Activated CD4-positive, alpha-beta T cell treated with anti-CD3 and anti-CD28 coated beads for 36 hours (primary cell): Measurements from ENCODE around the gene NEDD9. TPM values are rescaled to one million over a fixed set of nuclear protein-coding genes. Genes with fewer than 3 reads are reported as not detected.
A peak's percentile ranks its signal among the peaks of the same experiment; 100 is the strongest.

Experiments used
- ATAC-seq: fragments of 200-7000 bp; cut with Tn5 transposase; one replicate; pipeline ENCODE4 v1.10.0; 2021; ENCODE audit warnings: mild to moderate bottlenecking, moderate library complexity
- CTCF ChIA-PET: fragments of 350-600 bp; sonication (Branson Sonifier 250); formaldehyde crosslinking; loops from one replicate; lab custom pipeline; 2021; ENCODE audit warnings: antibody characterized with exemption; lab: Charles Lee
- POLR2A ChIA-PET: fragments of 350-600 bp; sonication (Branson Sonifier 250); formaldehyde crosslinking; loops from one replicate; lab custom pipeline; 2021; ENCODE audit warnings: antibody characterized with exemption, inconsistent platforms; lab: Charles Lee
- DNase-seq: peaks from one replicate; pipeline ENCODE4 v3.0.0-alpha.2; 2020
- H3K27ac Mint-ChIP-seq: one replicate; pipeline ENCODE4 v1.8.0; 2021; ENCODE audit warnings: mixed read lengths
- H3K27me3 Mint-ChIP-seq: one replicate; pipeline ENCODE4 v1.8.0; 2021; ENCODE audit warnings: mixed read lengths
- H3K36me3 Mint-ChIP-seq: one replicate; pipeline ENCODE4 v1.8.0; 2021; ENCODE audit warnings: low read depth, mixed read lengths
- H3K4me1 Mint-ChIP-seq: one replicate; pipeline ENCODE4 v1.8.0; 2021; ENCODE audit warnings: mixed read lengths
- H3K4me3 Mint-ChIP-seq: one replicate; pipeline ENCODE4 v1.8.0; 2021; ENCODE audit warnings: mild to moderate bottlenecking, moderate library complexity, mixed read lengths
- H3K9me3 Mint-ChIP-seq: one replicate; pipeline ENCODE4 v1.8.0; 2021; ENCODE audit warnings: low read depth, mixed read lengths
- intact Hi-C, 2 experiments: fragments of 100-400 bp; cut with DNase I in 1 of 2; cut with micrococcal nuclease in 1 of 2; formaldehyde crosslinking; loops; one replicate each; pipeline versions ENCODE4 v1.14.2 to v1.15.1; 2022 to 2024; cut with DNase I, micrococcal nuclease
- total RNA-seq, 2 experiments: library from RNA; stranded (reverse); gene quantifications; one replicate each; pipeline ENCODE4 v1.2.3, GENCODE V29; 2021

The NEDD9 gene
- total RNA-seq, 2 experiments from 2014 or later: 23.6 to 27.3 TPM

DNA sequence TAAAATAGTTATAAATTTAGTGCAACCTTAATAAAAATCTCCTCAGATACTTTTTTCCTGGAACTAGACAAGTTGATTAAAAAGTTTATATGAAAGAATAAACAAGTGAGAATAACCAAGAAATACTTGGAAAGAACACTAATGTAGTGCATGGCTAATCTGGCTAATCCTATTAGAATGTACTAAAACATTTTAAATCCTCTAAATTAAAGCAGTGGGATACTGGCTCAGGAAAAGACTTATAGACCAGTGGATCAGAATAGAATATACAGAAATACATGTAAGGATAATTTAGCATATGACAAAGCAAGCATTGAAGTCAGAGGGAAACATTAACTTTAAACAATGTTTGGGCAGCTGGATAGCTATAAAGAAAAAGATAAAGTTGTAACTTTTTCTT is 79.9 kb downstream of the NEDD9 start:
- H3K4me1 Mint-ChIP-seq: peaks cover 8% of the 10 kb centered on the region
- intact Hi-C loops: loop anchor here in 1 of 2 experiments (5.0 kb wide), 1 partner anchor 200 kb away; no protein-coding TSS in a partner anchor
- CTCF ChIA-PET: interaction anchor here (1.0 to 2.4 kb wide), 2 partner anchors 307 to 344 kb away, joined by 3 to 14 read pairs; no protein-coding TSS in a partner anchor
- no peaks in the 10 kb centered on the region for H3K36me3 Mint-ChIP-seq
- peaks cover 11% of the 10 kb centered on the region for H3K27me3 Mint-ChIP-seq
- no peak overlapping the region for H3K4me3 Mint-ChIP-seq
- H3K27ac Mint-ChIP-seq: no peak overlapping the region
- no peaks in the 10 kb centered on the region for H3K9me3 Mint-ChIP-seq
- POLR2A ChIA-PET: no interaction called here
- no peak for ATAC-seq
- DNase-seq: no peak

DNA sequence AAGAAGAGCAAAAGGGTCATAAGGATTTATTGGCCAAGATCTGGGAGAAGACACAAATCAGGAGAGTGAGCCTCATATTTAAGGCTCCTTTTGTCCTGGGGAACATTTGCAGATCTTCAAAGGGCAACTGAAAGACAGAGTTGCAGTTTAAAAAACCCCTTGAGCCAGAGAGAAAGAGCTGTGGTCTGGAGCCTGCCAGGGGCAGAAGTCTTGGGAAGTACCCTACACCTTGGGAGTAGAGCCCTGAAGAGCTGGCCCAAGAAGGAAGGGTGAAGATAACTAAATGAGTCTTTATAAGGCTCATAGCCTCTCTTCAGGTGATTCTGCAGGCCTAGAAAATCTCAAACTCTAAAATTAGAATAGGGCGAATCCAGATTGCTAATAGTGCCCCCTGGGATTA is 81.0 kb downstream of the NEDD9 start:
- no peaks in the 10 kb centered on the region for H3K9me3 Mint-ChIP-seq
- CTCF ChIA-PET: interaction anchor here (1.3 to 2.4 kb wide), 2 partner anchors 203 to 345 kb away, joined by 3 to 14 read pairs; no protein-coding TSS in a partner anchor
- no peak for DNase-seq
- no peak overlapping the region for H3K27ac Mint-ChIP-seq
- H3K4me3 Mint-ChIP-seq: no peak overlapping the region
- POLR2A ChIA-PET: no interaction called here
- H3K36me3 Mint-ChIP-seq: no peaks in the 10 kb centered on the region
- intact Hi-C loops: loop anchor here in 1 of 2 experiments (5.0 kb wide), 1 partner anchor 199 kb away; no protein-coding TSS in a partner anchor
- peaks cover 11% of the 10 kb centered on the region for H3K27me3 Mint-ChIP-seq
- no peak for ATAC-seq
- peaks cover 8% of the 10 kb centered on the region for H3K4me1 Mint-ChIP-seq

DNA sequence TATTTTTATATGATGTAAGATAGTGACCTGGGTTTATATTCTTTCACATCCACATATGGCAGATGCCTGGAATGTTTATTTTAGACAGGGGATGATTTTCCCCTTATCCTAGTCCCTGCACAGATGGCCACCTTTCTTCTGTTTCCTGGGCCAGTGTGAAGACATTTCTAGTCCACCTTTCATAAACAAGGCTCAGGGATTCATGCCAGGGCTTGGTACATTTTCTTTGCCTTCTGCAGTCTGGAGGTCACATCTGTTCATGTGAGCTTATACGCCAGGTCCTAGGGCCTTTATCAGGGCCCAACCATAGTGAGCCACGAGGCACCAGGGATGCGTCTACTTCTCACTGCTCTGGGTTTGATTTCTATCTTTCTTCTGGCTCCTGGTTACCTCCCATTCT is 82.9 kb downstream of the NEDD9 start:
- Mint-ChIP-seq H3K4me1 (peaks cover 8% of the 10 kb centered on the region), H3K27ac (no peak overlapping the region), H3K4me3 (no peak overlapping the region), H3K36me3 (no peaks in the 10 kb centered on the region), H3K27me3 (peaks cover 3% of the 10 kb centered on the region), H3K9me3 (no peaks in the 10 kb centered on the region)
- DNase-seq: no peak
- ChIA-PET POLR2A (no interaction called here), CTCF (interaction anchor here (1.5 to 1.6 kb wide), 2 partner anchors 13 to 347 kb away, joined by 4 to 9 read pairs; no protein-coding TSS in a partner anchor)
- intact Hi-C loops: no loop called here
- ATAC-seq: no peak

DNA sequence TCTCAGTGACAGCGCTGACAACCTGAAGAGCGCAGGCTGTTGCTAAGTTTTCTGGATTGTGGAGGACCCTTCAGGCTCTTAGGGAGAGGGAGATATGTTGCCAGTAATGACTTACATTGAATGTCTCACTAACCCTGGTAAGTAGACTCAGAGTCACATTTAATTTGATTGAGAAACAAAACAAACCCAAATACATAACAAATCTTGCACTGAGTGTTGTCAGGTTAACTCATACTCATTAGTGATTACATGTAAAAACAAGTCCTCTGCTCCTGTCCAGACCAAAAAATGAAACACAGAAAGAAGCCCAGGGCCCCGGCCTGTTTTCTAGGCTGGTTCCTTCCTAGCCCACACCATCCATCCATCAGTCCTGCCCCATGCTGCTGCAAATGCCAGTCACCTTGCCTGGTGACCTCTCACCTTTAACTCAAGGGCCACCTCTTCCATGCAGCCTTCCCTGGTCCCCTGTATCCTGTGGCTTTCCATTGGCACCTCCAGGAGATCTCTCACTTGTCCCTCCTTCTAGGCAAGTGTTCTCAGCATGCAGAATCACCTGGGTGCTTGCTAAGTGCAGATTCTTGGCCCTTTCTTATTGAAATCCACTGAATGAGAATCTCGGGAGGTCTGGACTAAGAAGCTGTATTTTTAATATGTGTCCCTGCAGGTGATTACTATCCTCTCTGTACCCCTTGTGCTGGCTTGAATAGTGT is 86.2 kb downstream of the NEDD9 start:
- POLR2A ChIA-PET: no interaction called here
- H3K9me3 Mint-ChIP-seq: no peaks in the 10 kb centered on the region
- H3K36me3 Mint-ChIP-seq: no peaks in the 10 kb centered on the region
- ATAC-seq (no peak), DNase-seq (no peak)
- H3K4me3 Mint-ChIP-seq: no peak overlapping the region
- intact Hi-C loops: no loop called here
- H3K27ac Mint-ChIP-seq: peak overlapping the region; percentile 28
- no peaks in the 10 kb centered on the region for H3K4me1 Mint-ChIP-seq
- CTCF ChIA-PET: interaction anchor here (0.7 to 1.0 kb wide), 2 partner anchors 106 to 350 kb away, joined by 3 to 5 read pairs; no protein-coding TSS in a partner anchor
- no peaks in the 10 kb centered on the region for H3K27me3 Mint-ChIP-seq

DNA sequence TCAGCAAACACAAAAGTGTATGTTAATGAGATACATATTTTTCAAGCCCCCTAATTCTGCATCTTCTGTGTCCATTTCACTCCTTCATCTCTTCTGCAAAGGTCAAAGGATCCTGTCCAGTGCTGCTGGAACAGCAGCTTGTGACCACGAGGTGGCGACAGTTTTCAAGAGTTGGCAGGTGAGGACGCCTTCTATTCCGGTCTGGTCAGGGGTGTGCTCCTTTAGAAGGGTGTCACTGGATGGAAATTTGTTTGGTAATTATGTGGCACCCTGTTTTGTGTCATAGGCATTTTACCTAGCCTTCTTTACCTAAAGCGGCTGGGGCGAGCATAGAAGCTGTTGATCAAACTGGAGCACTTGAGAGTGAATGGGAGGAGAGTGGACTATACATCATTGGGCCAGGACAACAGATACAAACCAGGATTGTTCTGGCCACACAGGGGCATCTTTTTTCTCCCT is 88.0 kb downstream of the NEDD9 start:
- Mint-ChIP-seq H3K36me3 (no peaks in the 10 kb centered on the region), H3K4me3 (no peak overlapping the region), H3K9me3 (no peaks in the 10 kb centered on the region), H3K4me1 (peaks cover 7% of the 10 kb centered on the region), H3K27me3 (no peaks in the 10 kb centered on the region), H3K27ac (no peak overlapping the region)
- CTCF ChIA-PET: interaction anchor here (0.5 to 3.6 kb wide), 13 partner anchors 9 to 433 kb away, joined by 3 to 59 read pairs (median 4); partner anchors contain the start of gene NEDD9
- intact Hi-C loops: loop anchor here (1.0 to 5.0 kb wide), 5 partner anchors 28 to 431 kb away; partner anchors contain the start of gene SMIM13 (in 1 of the 2)
- peak; percentile 94 for ATAC-seq
- peak; percentile 89 for DNase-seq
- POLR2A ChIA-PET: no interaction called here

DNA sequence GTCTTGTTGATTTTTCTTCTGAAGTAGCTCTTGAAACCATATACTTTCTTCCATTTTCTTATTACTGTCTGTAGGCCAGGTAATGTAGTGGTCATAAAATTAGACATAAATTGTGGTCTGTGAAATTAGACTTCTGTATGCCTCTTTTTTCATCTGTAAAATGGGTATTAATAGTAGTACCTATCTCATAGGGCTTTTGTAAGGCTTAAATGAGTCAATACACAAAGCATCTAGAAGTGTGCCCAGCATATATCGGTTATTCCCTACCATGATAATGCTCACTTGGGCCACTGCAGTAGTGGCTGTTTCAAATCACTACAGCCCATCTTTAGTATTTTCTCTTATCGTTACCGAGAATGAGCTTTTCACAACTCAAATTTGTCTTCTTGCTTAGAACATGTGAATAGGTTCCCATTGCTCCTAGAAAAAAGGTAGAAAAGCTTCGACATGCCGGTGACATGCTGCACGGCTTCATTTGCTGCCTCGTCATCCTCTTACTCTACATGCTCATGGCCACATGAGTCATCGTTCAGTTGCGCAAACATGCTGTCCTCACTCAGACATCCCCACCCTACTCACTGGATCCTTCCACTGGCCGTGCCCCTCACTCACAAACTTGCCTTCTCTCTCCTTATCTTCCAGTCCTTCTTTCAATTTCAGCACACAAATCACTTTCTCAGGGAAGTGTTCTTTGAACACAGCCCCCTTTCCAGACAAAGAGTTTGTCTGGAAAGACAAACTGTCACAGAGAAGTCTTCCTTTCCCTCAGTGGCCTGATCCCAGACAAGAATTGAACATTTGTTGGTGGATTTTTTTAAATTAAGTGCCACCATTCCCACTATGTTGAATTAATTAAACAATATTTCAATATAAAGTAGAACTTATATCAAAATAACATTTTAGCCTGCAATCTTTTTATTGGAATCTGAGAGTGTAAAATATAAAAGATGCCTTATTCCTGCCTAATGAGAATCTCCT is 88.8 kb downstream of the NEDD9 start:
- intact Hi-C loops: loop anchor here (1.0 to 5.0 kb wide), 5 partner anchors 29 to 432 kb away; partner anchors contain the start of gene SMIM13 (in 1 of the 2)
- Mint-ChIP-seq H3K9me3 (no peaks in the 10 kb centered on the region), H3K27ac (no peak overlapping the region), H3K4me3 (no peak overlapping the region), H3K36me3 (no peaks in the 10 kb centered on the region), H3K4me1 (peaks cover 14% of the 10 kb centered on the region), H3K27me3 (no peaks in the 10 kb centered on the region)
- DNase-seq (peak; percentile 39), ATAC-seq (no peak)
- ChIA-PET CTCF (interaction anchor here (0.5 to 3.6 kb wide), 17 partner anchors 8 to 434 kb away, joined by 3 to 59 read pairs (median 3); partner anchors contain the start of gene NEDD9), POLR2A (no interaction called here)

DNA sequence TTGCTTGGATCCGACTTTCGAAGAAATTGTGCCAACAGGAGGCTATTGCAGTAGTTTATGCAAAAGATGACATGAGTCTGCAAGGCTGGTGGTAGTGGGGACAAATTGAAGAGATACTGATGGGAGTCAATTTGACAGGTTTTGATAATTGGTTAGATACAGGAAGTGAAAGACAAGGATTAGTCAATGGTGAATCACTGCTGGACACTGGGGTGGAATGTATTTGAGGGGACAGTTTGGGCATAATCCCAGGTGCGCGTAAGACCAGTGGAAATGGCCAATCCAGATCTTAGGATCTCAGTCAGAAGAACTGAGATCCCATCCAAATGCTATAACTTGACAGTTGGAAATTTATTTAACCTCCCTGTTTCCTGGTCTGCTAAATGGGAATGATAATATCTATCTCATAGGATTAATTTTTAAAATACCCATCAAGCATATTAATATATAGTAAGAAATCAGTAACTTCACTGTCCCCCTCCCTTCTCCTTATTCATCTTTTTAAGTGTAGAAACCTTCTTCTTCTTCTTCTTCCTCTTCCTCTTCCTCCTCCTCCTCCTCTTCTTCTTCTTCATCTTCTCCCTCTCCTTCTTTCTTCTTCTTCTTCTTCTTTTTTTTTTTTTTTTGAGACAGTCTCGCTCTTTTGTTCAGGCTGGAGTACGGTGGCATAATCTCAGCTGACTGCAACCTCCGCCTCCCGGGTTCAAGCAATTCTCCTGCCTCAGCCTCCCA is 90.0 kb downstream of the NEDD9 start:
- CTCF ChIA-PET: interaction anchor here (0.8 to 3.6 kb wide), 3 partner anchors 355 to 399 kb away, joined by 3 to 59 read pairs (median 3); no protein-coding TSS in a partner anchor
- POLR2A ChIA-PET: no interaction called here
- H3K27ac Mint-ChIP-seq: no peak overlapping the region
- H3K36me3 Mint-ChIP-seq: no peaks in the 10 kb centered on the region
- H3K4me1 Mint-ChIP-seq: peaks cover 17% of the 10 kb centered on the region
- no peaks in the 10 kb centered on the region for H3K9me3 Mint-ChIP-seq
- intact Hi-C loops: loop anchor here in 1 of 2 experiments (5.0 kb wide), 1 partner anchor 50 kb away; the partner anchor contains the start of gene SMIM13
- no peaks in the 10 kb centered on the region for H3K27me3 Mint-ChIP-seq
- no peak overlapping the region for H3K4me3 Mint-ChIP-seq
- DNase-seq: no peak
- no peak for ATAC-seq

DNA sequence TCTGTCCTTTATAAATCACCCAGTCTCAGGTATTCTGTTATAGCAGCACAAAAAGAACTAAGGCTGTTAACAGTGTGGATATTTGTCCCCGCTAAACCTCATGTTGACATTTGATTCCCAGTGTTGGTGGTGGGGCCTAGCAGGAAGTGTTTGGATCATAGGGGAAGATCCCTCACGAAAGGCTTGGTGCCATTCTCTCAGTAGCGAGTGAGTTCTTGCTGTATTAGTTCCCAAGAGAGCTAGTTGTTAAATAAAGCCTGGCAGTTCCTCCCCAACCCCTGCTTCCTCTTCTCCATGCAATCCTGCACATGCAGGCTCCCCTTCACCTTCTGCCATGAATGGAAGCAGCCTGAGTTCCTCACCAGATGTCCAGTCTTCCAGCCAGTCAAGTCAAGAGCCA is 91.2 kb downstream of the NEDD9 start:
- intact Hi-C loops: loop anchor here in 1 of 2 experiments (5.0 kb wide), 1 partner anchor 49 kb away; the partner anchor contains the start of gene SMIM13
- POLR2A ChIA-PET: no interaction called here

DNA sequence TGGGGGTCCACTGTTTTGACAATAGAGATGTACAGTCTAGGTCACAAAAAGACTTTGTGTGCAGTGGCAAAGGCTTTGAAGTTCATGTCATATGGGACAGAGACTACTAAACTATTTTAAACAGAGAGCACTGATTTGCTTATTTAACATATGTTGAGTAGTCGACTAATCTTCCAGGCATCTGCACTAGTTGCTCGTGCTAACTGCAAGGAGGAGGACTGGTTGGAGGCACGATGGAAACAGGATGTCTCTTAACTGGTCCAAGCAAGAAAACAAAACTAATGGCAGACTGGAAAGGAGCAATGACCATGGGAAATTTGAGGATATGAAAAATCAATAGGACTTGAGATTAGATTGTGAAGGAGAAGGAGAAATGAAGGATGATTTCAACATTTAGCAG is 92.4 kb downstream of the NEDD9 start:
- POLR2A ChIA-PET: no interaction called here
- intact Hi-C loops: loop anchor here in 1 of 2 experiments (5.0 kb wide), 1 partner anchor 48 kb away; the partner anchor contains the start of gene SMIM13
- Mint-ChIP-seq H3K4me3 (no peak overlapping the region), H3K4me1 (peaks cover 17% of the 10 kb centered on the region), H3K9me3 (no peaks in the 10 kb centered on the region), H3K27me3 (no peaks in the 10 kb centered on the region), H3K36me3 (peaks cover 4% of the 10 kb centered on the region), H3K27ac (no peak overlapping the region)
- DNase-seq: no peak
- ATAC-seq: no peak
- CTCF ChIA-PET: no interaction called here

More for the DNA sequence above, 91.2 kb downstream of the NEDD9 start:
- Mint-ChIP-seq H3K4me1 (peaks cover 17% of the 10 kb centered on the region), H3K36me3 (no peaks in the 10 kb centered on the region), H3K9me3 (no peaks in the 10 kb centered on the region), H3K27ac (no peak overlapping the region), H3K4me3 (no peak overlapping the region), H3K27me3 (no peaks in the 10 kb centered on the region)
- CTCF ChIA-PET: no interaction called here
- ATAC-seq (no peak), DNase-seq (no peak)
